Muscle of back (tissue), 10 donors: ENCODE measurements around the gene KIZ. TPM values are rescaled to one million over a fixed set of nuclear protein-coding genes. Genes with fewer than 3 reads are reported as not detected.

Experiments used
- polyA plus RNA-seq, 10 donors: library from polyadenylated mRNA; unstranded; fragments of 120-200 nt; gene quantifications; one replicate each; pipeline ENCODE4 v1.2.1, GENCODE V29; 2013; ENCODE audit not compliant: insufficient read length in 10 of 10

The KIZ gene
- polyA plus RNA-seq, 10 donors, result 13.1 to 19.8 (median 15.9) TPM

Other genes starting within 250 kb of the KIZ start
- under 1 TPM in 6 of 10 donors, not detected in 4; 0.14 to 0.78 (median 0.36) TPM for gene LINC00237, start 19.7 kb upstream of the KIZ start, polyA plus RNA-seq
- gene XRN2, start 177.2 kb downstream of the KIZ start, polyA plus RNA-seq, result 10 to 100 TPM; 39.5 to 54.9 (median 46.7) TPM